ENCODE measurements around the gene METAP1.

DNA sequence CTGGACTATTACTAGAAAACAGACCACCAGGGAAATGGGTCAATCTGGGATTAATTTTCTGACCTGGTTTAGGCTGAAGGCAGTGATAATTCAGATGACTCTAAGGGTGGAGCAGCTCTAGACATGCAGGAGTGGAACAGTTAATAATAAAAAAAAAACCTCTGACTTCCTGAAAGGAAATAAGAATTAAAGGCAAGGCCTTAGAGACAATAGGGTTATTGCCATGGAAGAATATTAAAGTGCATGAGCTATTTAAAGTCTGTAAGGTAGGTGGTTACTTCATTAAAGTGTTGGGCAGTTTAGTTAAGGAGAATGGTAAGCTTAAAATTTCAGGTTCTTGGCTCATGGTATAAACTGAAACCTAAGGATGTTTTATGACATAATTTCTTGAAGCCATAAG is 107.6 kb downstream of the METAP1 start:
- TF ChIP-seq CTCF (IDR thresholded peaks at IDR 0.05 in 8 of 11, conservative IDR thresholded peaks at IDR 0.05 in 3 of 11) (no peak), POLR2AphosphoS5 (IDR thresholded peaks at IDR 0.05) (no peak), POLR2A (IDR thresholded peaks at IDR 0.05) (no peak)

Data from spleen (tissue), 7 donors.